K562 (cell line): ENCODE data around the gene TXNL4A. TPM values are rescaled to one million over a fixed set of nuclear protein-coding genes. Genes with fewer than 3 reads are reported as not detected.

Experiments
- ATAC-seq: fragments of 200-7000 bp; cut with Tn5 transposase; 3 replicates; pipeline ENCODE4 v1.9.1; 2020; ENCODE audit warnings: moderate library complexity
- BruUV-seq: library from RNA; stranded (reverse); fragments of 400-500 nt; replicated peaks from 2 replicates; lab custom pipeline; 2021; lab: Mats Ljungman, UMichigan
- CTCF ChIA-PET: fragments of 300-600 bp; formaldehyde crosslinking; extraction: SDS; loops from one replicate; lab custom pipeline; 2021; ENCODE audit warnings: low intra/inter-chr PET ratio; lab: Yijun Ruan, JAX
- POLR2A ChIA-PET: fragments of 300-600, 350-650 bp; sonication (Branson Sonifier 250); formaldehyde crosslinking; extraction: SDS; loops from one replicate; lab custom pipeline; 2021; ENCODE audit warnings: antibody characterized with exemption, inconsistent platforms; lab: Yijun Ruan, JAX
- DNase-seq, 4 experiments: peaks; one replicate each; pipeline versions ENCODE4 v3.0.0 to v3.0.0-alpha.2; 2011 to 2018; ENCODE audit warnings: low spot score in 3 of 4, mixed read lengths in 3 of 4; ENCODE audit errors: extremely low read depth in 1 of 4
- FAIRE-seq: peaks from 2 replicates; lab custom pipeline; 2011; peaks lifted over from hg19 to GRCh38; lab: Jason Lieb, UNC
- H2AFZ ChIP-seq: 2 replicates; pipeline ENCODE4 v1.6.0; 2011; ENCODE audit warnings: low read depth, low read length, control low read depth, inconsistent platforms
- H3K27ac ChIP-seq: fragments of 200-600 bp; 3 replicates; pipeline ENCODE4 v1.8.0; 2011; ENCODE audit warnings: low read depth, mild to moderate bottlenecking, control low read depth, inconsistent platforms, low read length, moderate library complexity, mixed read lengths; ENCODE audit errors: extremely low read depth
- H3K27me3 ChIP-seq, 2 experiments: fragments of 300-600 bp in 1 of 2; 2 replicates in 1 of 2; 3 replicates in 1 of 2; pipeline versions ENCODE4 v1.6.0 to v1.8.0; 2011; ENCODE audit warnings: inconsistent platforms in 2 of 2, low read length in 2 of 2, mild to moderate bottlenecking in 1 of 2, mixed read lengths in 1 of 2, moderate library complexity in 1 of 2; ENCODE audit not compliant: control insufficient read depth in 2 of 2, insufficient read depth in 2 of 2
- H3K36me3 ChIP-seq: fragments of 300-600 bp; 3 replicates; pipeline ENCODE4 v1.8.0; 2011; ENCODE audit warnings: mild to moderate bottlenecking, low read length, inconsistent platforms; ENCODE audit not compliant: control insufficient read depth, insufficient read depth
- H3K4me1 ChIP-seq, 2 experiments: fragments of 200-600 bp in 1 of 2; replicated peaks in 1 of 2; 2 replicates in 1 of 2; 3 replicates in 1 of 2; pipeline versions ENCODE4 v1.5.1 to v1.8.0; 2011; ENCODE audit warnings: inconsistent platforms in 2 of 2, low read length in 2 of 2, mild to moderate bottlenecking in 1 of 2, mixed read lengths in 1 of 2, moderate library complexity in 1 of 2; ENCODE audit not compliant: control insufficient read depth in 2 of 2, insufficient read depth in 2 of 2
- H3K4me2 ChIP-seq: 2 replicates; pipeline ENCODE4 v1.6.1; 2011; ENCODE audit warnings: low read length, control low read depth, inconsistent platforms, mixed read lengths; ENCODE audit not compliant: insufficient read depth
- H3K4me3 ChIP-seq: fragments of 200-600 bp; sonication (generic), shearing (Covaris generic); 2 replicates; pipeline ENCODE4 v1.5.1; 2016; ENCODE audit warnings: control low read depth, inconsistent platforms
- H3K79me2 ChIP-seq: fragments of 200-600 bp; 3 replicates; pipeline ENCODE4 v1.8.0; 2011; ENCODE audit warnings: low read length, inconsistent platforms; ENCODE audit not compliant: control insufficient read depth, insufficient read depth
- H3K9ac ChIP-seq, 2 experiments: 2 replicates each; pipeline versions ENCODE4 v1.6.0 to v1.6.1; 2011; ENCODE audit warnings: low read depth in 2 of 2, low read length in 2 of 2, control low read depth in 1 of 2, inconsistent platforms in 1 of 2, mild to moderate bottlenecking in 1 of 2, mixed read lengths in 1 of 2; ENCODE audit not compliant: insufficient read depth in 1 of 2
- H3K9me1 ChIP-seq: one replicate; pipeline ENCODE4 v1.6.0; 2011; ENCODE audit warnings: inconsistent platforms, mild to moderate bottlenecking, low read length, moderate library complexity; ENCODE audit not compliant: control insufficient read depth, insufficient read depth
- H3K9me3 ChIP-seq: replicated peaks from 2 replicates; pipeline ENCODE4 v1.5.1; 2011; ENCODE audit warnings: low read depth, low read length, inconsistent platforms; ENCODE audit not compliant: control insufficient read depth, insufficient read depth
- H4K20me1 ChIP-seq: replicated peaks from 2 replicates; pipeline ENCODE4 v1.6.1; 2011; ENCODE audit warnings: low read length, inconsistent platforms, mixed read lengths; ENCODE audit not compliant: control insufficient read depth, insufficient read depth
- BHLHE40 ChIP-seq: IDR thresholded peaks from 2 replicates; pipeline ENCODE4 v1.6.1; 2011; ENCODE audit warnings: low read length, improper control_type of control experiment
- BRD4 ChIP-seq: fragments of 200-600 bp; sonication (generic); IDR thresholded peaks from 2 replicates; pipeline ENCODE4 v1.6.1; 2017; ENCODE audit warnings: inconsistent platforms
- EP300 ChIP-seq: IDR thresholded peaks from 2 replicates; pipeline ENCODE4 v1.6.1; 2012; ENCODE audit warnings: low read length, improper control_type of control experiment
- EWSR1 ChIP-seq: fragments of 450-650 bp; IDR thresholded peaks from 2 replicates; pipeline ENCODE4 v1.6.1; 2018; ENCODE audit warnings: borderline replicate concordance, mild to moderate bottlenecking, low read depth, moderate library complexity; ENCODE audit not compliant: partially characterized antibody
- FOXM1 ChIP-seq, 2 experiments: fragments of 450-650 bp in 1 of 2; sonication (generic) in 1 of 2; formaldehyde crosslinking in 1 of 2; IDR thresholded peaks; 2 replicates each; pipeline versions ENCODE4 v1.6.1 to v1.9.0; 2017 to 2022; ENCODE audit warnings: low read depth in 2 of 2, mild to moderate bottlenecking in 2 of 2, missing genetic modification reagents in 1 of 2, moderate library complexity in 1 of 2
- MITF ChIP-seq: IDR thresholded peaks from 2 replicates; pipeline ENCODE4 v1.6.1; 2014; ENCODE audit warnings: antibody characterized with exemption
- NCOR1 ChIP-seq: fragments of 450-650 bp; IDR thresholded peaks from 2 replicates; pipeline ENCODE4 v1.6.1; 2016; ENCODE audit warnings: mild to moderate bottlenecking, moderate library complexity
- TCF7 ChIP-seq: sonication (generic); IDR thresholded peaks from 2 replicates; pipeline ENCODE4 v1.6.1; 2016; ENCODE audit warnings: antibody characterized with exemption, borderline replicate concordance
- ZBTB8A ChIP-seq: fragments of 450-650 bp; IDR thresholded peaks from 2 replicates; pipeline ENCODE4 v1.6.1; 2018; ENCODE audit warnings: mild to moderate bottlenecking, moderate library complexity; ENCODE audit not compliant: partially characterized antibody
- ZNF347 ChIP-seq: fragments of 450-650 bp; formaldehyde crosslinking; IDR thresholded peaks from 2 replicates; pipeline ENCODE4 v1.4.0; 2020; ENCODE audit warnings: low read depth, mild to moderate bottlenecking, moderate library complexity
- ZNF431 ChIP-seq: sonication (generic); formaldehyde crosslinking; IDR thresholded peaks from 2 replicates; pipeline ENCODE4 v1.8.0; 2022; ENCODE audit warnings: mild to moderate bottlenecking, missing genetic modification reagents
- ZNF668 ChIP-seq: fragments of 250-450 bp; sonication (Bioruptor Pico); IDR thresholded peaks from 2 replicates; pipeline ENCODE4 v1.8.0; 2022; ENCODE audit warnings: mild to moderate bottlenecking, inconsistent platforms
- ZSCAN29 ChIP-seq: fragments of 450-650 bp; IDR thresholded peaks from 2 replicates; pipeline ENCODE4 v1.6.1; 2017
- WGBS: fragments of 100-300 bp; shearing (Covaris generic); methylation state at CpG from one replicate; pipeline ENCODE4 v1.1.6; 2016; ENCODE audit warnings: low coverage, mixed read lengths; ENCODE audit not compliant: insufficient coverage; ENCODE audit errors: missing lambda C conversion rate; 5-methylcytosine and 5-hydroxymethylcytosine counted together
- in situ Hi-C: fragments of 300-500 bp; cut with MboI; formaldehyde crosslinking; loops from 4 replicates; pipeline ENCODE4 v1.15.0; 2018; ENCODE audit warnings: inconsistent platforms, mixed read lengths
- intact Hi-C: fragments of 100-400 bp; cut with micrococcal nuclease; formaldehyde crosslinking; loops from 2 replicates; pipeline ENCODE4 v1.14.2; 2022
- polyA plus RNA-seq, 8 experiments: library from polyadenylated mRNA; depleted of rRNA in 4 of 8; stranded (reverse) in 5 of 8; unstranded in 3 of 8; fragments of >200 nt; fragmentation: Nextera tagmentation in 2 of 8; fragmentation: Illumina TruSeq in 1 of 8; extraction: Ambion mirVana in 2 of 8; extraction: Trizol in 1 of 8; gene quantifications; 2 replicates each; pipeline versions ENCODE4 v1.2.1 to v1.2.3, GENCODE V29; 2011 to 2014; ENCODE audit warnings: inconsistent platforms in 1 of 8, missing spikeins in 1 of 8
- total RNA-seq, 7 experiments: library from RNA; depleted of rRNA in 6 of 7; stranded (reverse); fragments of >200 nt in 6 of 7; fragmentation: Illumina TruSeq in 2 of 7; extraction: Trizol in 2 of 7; gene quantifications; 2 replicates each; pipeline versions ENCODE4 v1.2.1 to v1.2.3, GENCODE V29; 2011 to 2021; ENCODE audit warnings: low replicate concordance in 1 of 7
- TF ChIP-seq, protein P1 (sequence below), 2 experiments: fragments of 450-650 bp in 1 of 2; IDR thresholded peaks; 2 replicates each; pipeline ENCODE4 v1.6.1; 2011 to 2017; ENCODE audit warnings: low read depth in 2 of 2, antibody characterized with exemption in 1 of 2, borderline replicate concordance in 1 of 2, low read length in 1 of 2, mild to moderate bottlenecking in 1 of 2, mixed read lengths in 1 of 2; ENCODE audit not compliant: control insufficient read depth in 1 of 2

The TXNL4A gene
- total and polyA plus RNA-seq, 9 of the 15 experiments (the other 6 are each of a cell fraction or from before 2014, with no cell fraction given): 27.0 to 132 (median 87.5) TPM

GRCh38 chr18:79960921-79961526, 27.3 kb downstream of the TXNL4A start:
- POLR2A ChIA-PET: interaction anchor here (0.7 to 1.1 kb wide), 4 partner anchors 9 to 143 kb away, joined by 3 to 4 read pairs (median 3); no protein-coding TSS in a partner anchor
- H3K4me2 ChIP-seq: no peak overlapping the region; the same call in 1 of the 2 replicates
- peaks cover 15 to 29% of the 10 kb centered on the region in 2 experiments; a peak in 4 of 5 replicates for H3K4me1 ChIP-seq

More at GRCh38 chr18:79960921-79961526, 27.3 kb downstream of the TXNL4A start:
- intact Hi-C loops (no loop called here), in situ Hi-C loops (no loop called here)
- DNase-seq (no peak), FAIRE-seq (no peak), ATAC-seq (peak; percentile 38)
- H3K27me3 ChIP-seq: no peaks in the 10 kb centered on the region
- CTCF ChIA-PET: no interaction called here
- no peak overlapping the region for H3K27ac ChIP-seq
- H3K79me2 ChIP-seq: no peaks in the 10 kb centered on the region
- no peaks in the 10 kb centered on the region for H4K20me1 ChIP-seq
- no TSS peak for BruUV-seq
- no peak overlapping the region for H3K9ac ChIP-seq
- no peaks in the 10 kb centered on the region for H3K36me3 ChIP-seq
- no peaks in the 10 kb centered on the region for H3K9me3 ChIP-seq
- TF ChIP-seq EP300 (no peak), ZNF347 (CRISPR knock-in tag) (no peak), TCF7 (no peak), MITF (no peak), NCOR1 (no peak), ZNF431 (no peak), BRD4 (no peak), ZBTB8A (no peak), EWSR1 (no peak), FOXM1 (IDR thresholded peaks at IDR 0.05; ENCODE audit: low read depth) (no peak), FOXM1 (CRISPR knock-in tag; IDR thresholded peaks at IDR 0.05; ENCODE audit: low read depth) (no peak), ZNF668 (CRISPR knock-in tag) (no peak), BHLHE40 (no peak), ZSCAN29 (no peak)
- TF ChIP-seq, protein P1, sequence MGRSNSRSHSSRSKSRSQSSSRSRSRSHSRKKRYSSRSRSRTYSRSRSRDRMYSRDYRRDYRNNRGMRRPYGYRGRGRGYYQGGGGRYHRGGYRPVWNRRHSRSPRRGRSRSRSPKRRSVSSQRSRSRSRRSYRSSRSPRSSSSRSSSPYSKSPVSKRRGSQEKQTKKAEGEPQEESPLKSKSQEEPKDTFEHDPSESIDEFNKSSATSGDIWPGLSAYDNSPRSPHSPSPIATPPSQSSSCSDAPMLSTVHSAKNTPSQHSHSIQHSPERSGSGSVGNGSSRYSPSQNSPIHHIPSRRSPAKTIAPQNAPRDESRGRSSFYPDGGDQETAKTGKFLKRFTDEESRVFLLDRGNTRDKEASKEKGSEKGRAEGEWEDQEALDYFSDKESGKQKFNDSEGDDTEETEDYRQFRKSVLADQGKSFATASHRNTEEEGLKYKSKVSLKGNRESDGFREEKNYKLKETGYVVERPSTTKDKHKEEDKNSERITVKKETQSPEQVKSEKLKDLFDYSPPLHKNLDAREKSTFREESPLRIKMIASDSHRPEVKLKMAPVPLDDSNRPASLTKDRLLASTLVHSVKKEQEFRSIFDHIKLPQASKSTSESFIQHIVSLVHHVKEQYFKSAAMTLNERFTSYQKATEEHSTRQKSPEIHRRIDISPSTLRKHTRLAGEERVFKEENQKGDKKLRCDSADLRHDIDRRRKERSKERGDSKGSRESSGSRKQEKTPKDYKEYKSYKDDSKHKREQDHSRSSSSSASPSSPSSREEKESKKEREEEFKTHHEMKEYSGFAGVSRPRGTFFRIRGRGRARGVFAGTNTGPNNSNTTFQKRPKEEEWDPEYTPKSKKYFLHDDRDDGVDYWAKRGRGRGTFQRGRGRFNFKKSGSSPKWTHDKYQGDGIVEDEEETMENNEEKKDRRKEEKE (IDR thresholded peaks at IDR 0.05; ENCODE audit: borderline replicate concordance in 1 of 2, control insufficient read depth in 1 of 2, low read depth in 2 of 2, low read length in 1 of 2): no peak
- no peaks in the 10 kb centered on the region for H3K9me1 ChIP-seq
- WGBS: 76% methylated on average over 12 of the region's 16 CpGs
- H2AFZ ChIP-seq: 0 out of 2 replicates have a peak overlapping the region, but pooled peaks have one; percentile 72
- no peak overlapping the region for H3K4me3 ChIP-seq
